Spinal cord (tissue), 10 donors: ENCODE results near the gene SLC47A2. TPM values are rescaled to one million over a fixed set of nuclear protein-coding genes. Genes with fewer than 3 reads are reported as not detected.
A peak's percentile ranks its signal among the peaks of the same experiment; 100 is the strongest.

ENCODE experiments used
- DNase-seq, 6 donors: peaks; one replicate each; pipeline versions ENCODE4 v3.0.0 to v3.0.0-alpha.2; 2013 to 2015; ENCODE audit warnings: low spot score in 6 of 6, low read depth in 4 of 6
- H3K27ac ChIP-seq: one replicate; pipeline ENCODE4 v1.5.1; 2013; ENCODE audit warnings: low read depth, low read length, control low read depth
- H3K27me3 ChIP-seq: one replicate; pipeline ENCODE4 v1.6.1; 2013; ENCODE audit warnings: low read length; ENCODE audit not compliant: control insufficient read depth, insufficient read depth
- H3K36me3 ChIP-seq: one replicate; pipeline ENCODE4 v1.6.1; 2013; ENCODE audit warnings: low read length; ENCODE audit not compliant: control insufficient read depth, insufficient read depth
- H3K4me1 ChIP-seq: one replicate; pipeline ENCODE4 v1.6.1; 2013; ENCODE audit warnings: low read length; ENCODE audit not compliant: control insufficient read depth, insufficient read depth
- H3K4me3 ChIP-seq: one replicate; pipeline ENCODE4 v1.5.1; 2013; ENCODE audit warnings: low read depth, low read length, control low read depth
- H3K9me3 ChIP-seq: one replicate; pipeline ENCODE4 v1.6.1; 2013; ENCODE audit warnings: low read length; ENCODE audit not compliant: control insufficient read depth, insufficient read depth
- WGBS: methylation state at CpG from one replicate; pipeline ENCODE4 v1.1.5; 2013; ENCODE audit warnings: missing lambda C conversion rate; ENCODE audit not compliant: insufficient coverage; 5-methylcytosine and 5-hydroxymethylcytosine counted together
- polyA plus RNA-seq, 2 donors: library from polyadenylated mRNA; unstranded; fragments of 120-200 nt; gene quantifications; one replicate each; pipeline ENCODE4 v1.2.1, GENCODE V29; 2013; ENCODE audit not compliant: insufficient read length in 2 of 2
- total RNA-seq, 2 donors: library from RNA; depleted of rRNA in 1 of 2; stranded (reverse); fragments of 120-200 nt in 1 of 2; fragments of >200 nt in 1 of 2; gene quantifications; one replicate each; pipeline versions ENCODE4 v1.2.3 to v1.2.4, GENCODE V29; 2013 to 2014
- donor health status: healthy.

The SLC47A2 gene
- total and polyA plus RNA-seq, 4 donors: 1.7 to 2.4 (median 1.9) TPM

- no peaks in the 10 kb centered on the region for H3K9me3 ChIP-seq
- 86% methylated on average over 5 of the region's 6 CpGs for WGBS
- no peak overlapping the region for H3K27ac ChIP-seq
- H3K4me1 ChIP-seq: peaks cover 21% of the 10 kb centered on the region
- H3K4me3 ChIP-seq: no peak overlapping the region
- no peaks in the 10 kb centered on the region for H3K27me3 ChIP-seq
- no peaks in the 10 kb centered on the region for H3K36me3 ChIP-seq
- no peak for DNase-seq
Measured at GRCh38 chr17:19729900-19730299, 13.5 kb upstream of the SLC47A2 start.

GRCh38 chr17:19728084-19728495, 11.7 kb upstream of the SLC47A2 start:
- peaks cover 3% of the 10 kb centered on the region for H3K27me3 ChIP-seq
- no peak overlapping the region for H3K4me3 ChIP-seq
- WGBS: 20% methylated on average over 5 of the region's 7 CpGs
- H3K36me3 ChIP-seq: no peaks in the 10 kb centered on the region
- H3K4me1 ChIP-seq: peaks cover 30% of the 10 kb centered on the region
- peak overlapping the region; percentile 93 for H3K27ac ChIP-seq
- peak in 3 of 6 donors; percentile 36 to 83 (median 59) for DNase-seq
- no peaks in the 10 kb centered on the region for H3K9me3 ChIP-seq

GRCh38 chr17:19727501-19728078, 11.2 kb upstream of the SLC47A2 start:
- no peaks in the 10 kb centered on the region for H3K36me3 ChIP-seq
- H3K9me3 ChIP-seq: no peaks in the 10 kb centered on the region
- WGBS: 48% methylated on average over 2 of the region's 4 CpGs
- no peak overlapping the region for H3K4me3 ChIP-seq
- peaks cover 30% of the 10 kb centered on the region for H3K4me1 ChIP-seq
- H3K27ac ChIP-seq: peak overlapping the region; percentile 93
- H3K27me3 ChIP-seq: peaks cover 3% of the 10 kb centered on the region
- DNase-seq: peak in 5 of 6 donors; percentile 23 to 85 (median 51)

- Histone ChIP-seq H3K4me1 (peaks cover 30% of the 10 kb centered on the region), H3K9me3 (no peaks in the 10 kb centered on the region), H3K4me3 (no peak overlapping the region), H3K27ac (peak overlapping the region; percentile 93), H3K27me3 (peaks cover 3% of the 10 kb centered on the region), H3K36me3 (no peaks in the 10 kb centered on the region)
- WGBS: no CpG with 5 or more reads among the region's 7 CpGs
- DNase-seq: no peak
Measured at GRCh38 chr17:19726631-19727376, 10.4 kb upstream of the SLC47A2 start.

GRCh38 chr17:19725486-19725885, 9.1 kb upstream of the SLC47A2 start:
- no peaks in the 10 kb centered on the region for H3K36me3 ChIP-seq
- H3K4me3 ChIP-seq: no peak overlapping the region
- 96% methylated on average over 2 of the region's 5 CpGs for WGBS
- no peak overlapping the region for H3K27ac ChIP-seq
- peaks cover 3% of the 10 kb centered on the region for H3K27me3 ChIP-seq
- DNase-seq: no peak
- no peaks in the 10 kb centered on the region for H3K9me3 ChIP-seq
- peaks cover 38% of the 10 kb centered on the region for H3K4me1 ChIP-seq

GRCh38 chr17:19724501-19725420, 8.4 kb upstream of the SLC47A2 start:
- Histone ChIP-seq H3K27ac (no peak overlapping the region), H3K36me3 (no peaks in the 10 kb centered on the region), H3K9me3 (no peaks in the 10 kb centered on the region), H3K4me1 (peaks cover 40% of the 10 kb centered on the region), H3K27me3 (peaks cover 3% of the 10 kb centered on the region), H3K4me3 (no peak overlapping the region)
- WGBS: 44% methylated on average over 52 of the region's 55 CpGs
- peak in 1 of 6 donors; percentile 25 for DNase-seq

GRCh38 chr17:19723964-19724363, 7.6 kb upstream of the SLC47A2 start:
- H3K27me3 ChIP-seq: peaks cover 3% of the 10 kb centered on the region
- H3K36me3 ChIP-seq: no peaks in the 10 kb centered on the region
- H3K4me1 ChIP-seq: peaks cover 40% of the 10 kb centered on the region
- no peak overlapping the region for H3K27ac ChIP-seq
- no peaks in the 10 kb centered on the region for H3K9me3 ChIP-seq
- DNase-seq: no peak
- H3K4me3 ChIP-seq: no peak overlapping the region
- WGBS: 100% methylated on average over 1 of the region's 1 CpG

GRCh38 chr17:19720631-19721426, 4.4 kb upstream of the SLC47A2 start:
- H3K36me3 ChIP-seq: no peaks in the 10 kb centered on the region
- H3K4me1 ChIP-seq: peaks cover 40% of the 10 kb centered on the region
- DNase-seq: no peak

GRCh38 chr17:19720210-19720475, 3.8 kb upstream of the SLC47A2 start:
- Histone ChIP-seq H3K9me3 (no peaks in the 10 kb centered on the region), H3K4me1 (peaks cover 41% of the 10 kb centered on the region), H3K27ac (no peak overlapping the region), H3K4me3 (no peak overlapping the region), H3K27me3 (peaks cover 3% of the 10 kb centered on the region), H3K36me3 (no peaks in the 10 kb centered on the region)
- 76% methylated on average over 5 of the region's 5 CpGs for WGBS
- no peak for DNase-seq

More at GRCh38 chr17:19720631-19721426, 4.4 kb upstream of the SLC47A2 start:
- Histone ChIP-seq H3K4me3 (no peak overlapping the region), H3K9me3 (no peaks in the 10 kb centered on the region), H3K27me3 (peaks cover 3% of the 10 kb centered on the region), H3K27ac (no peak overlapping the region)
- WGBS: 61% methylated on average over 8 of the region's 9 CpGs
